Fibroblast of mammary gland (primary cell): ENCODE measurements around the gene DNAJC12.
A peak's percentile ranks its signal among the peaks of the same experiment; 100 is the strongest.
"Not testable (repeated sequence)": the region's sequence is repeated elsewhere in the genome, so short reads cannot be mapped to it uniquely, and the experiment has no call there.

Source experiments
- DNase-seq: peaks from one replicate; pipeline ENCODE4 v3.0.0-alpha.2; 2010; ENCODE audit warnings: low read depth
- H3K4me3 ChIP-seq: 2 replicates; pipeline ENCODE4 v1.5.1; 2011; ENCODE audit warnings: low read depth, mild to moderate bottlenecking, low read length, moderate library complexity; ENCODE audit not compliant: control insufficient read depth
- TF ChIP-seq, protein P1 (sequence below): conservative IDR thresholded peaks from 2 replicates; pipeline ENCODE4 v1.5.1; 2011; ENCODE audit warnings: low read depth, low read length, inconsistent platforms; ENCODE audit not compliant: control insufficient read depth, insufficient read depth

DNAJC12 gene

GRCh38 chr10:67839951-67840350, 2.0 kb upstream of the DNAJC12 start:
- no peak overlapping the region for H3K4me3 ChIP-seq
- DNase-seq: peak; percentile 66

GRCh38 chr10:67839511-67839910, 1.5 kb upstream of the DNAJC12 start:
- DNase-seq, H3K4me3 ChIP-seq: not testable (repeated sequence)

More at GRCh38 chr10:67839951-67840350, 2.0 kb upstream of the DNAJC12 start:
- TF ChIP-seq, protein P1, sequence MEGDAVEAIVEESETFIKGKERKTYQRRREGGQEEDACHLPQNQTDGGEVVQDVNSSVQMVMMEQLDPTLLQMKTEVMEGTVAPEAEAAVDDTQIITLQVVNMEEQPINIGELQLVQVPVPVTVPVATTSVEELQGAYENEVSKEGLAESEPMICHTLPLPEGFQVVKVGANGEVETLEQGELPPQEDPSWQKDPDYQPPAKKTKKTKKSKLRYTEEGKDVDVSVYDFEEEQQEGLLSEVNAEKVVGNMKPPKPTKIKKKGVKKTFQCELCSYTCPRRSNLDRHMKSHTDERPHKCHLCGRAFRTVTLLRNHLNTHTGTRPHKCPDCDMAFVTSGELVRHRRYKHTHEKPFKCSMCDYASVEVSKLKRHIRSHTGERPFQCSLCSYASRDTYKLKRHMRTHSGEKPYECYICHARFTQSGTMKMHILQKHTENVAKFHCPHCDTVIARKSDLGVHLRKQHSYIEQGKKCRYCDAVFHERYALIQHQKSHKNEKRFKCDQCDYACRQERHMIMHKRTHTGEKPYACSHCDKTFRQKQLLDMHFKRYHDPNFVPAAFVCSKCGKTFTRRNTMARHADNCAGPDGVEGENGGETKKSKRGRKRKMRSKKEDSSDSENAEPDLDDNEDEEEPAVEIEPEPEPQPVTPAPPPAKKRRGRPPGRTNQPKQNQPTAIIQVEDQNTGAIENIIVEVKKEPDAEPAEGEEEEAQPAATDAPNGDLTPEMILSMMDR: no peak

GRCh38 chr10:67836972-67837371, 1.0 kb downstream of the DNAJC12 start:
- no peak for DNase-seq
- H3K4me3 ChIP-seq: no peak overlapping the region
- TF ChIP-seq, protein P1: no peak

- no peak for DNase-seq
- no peak overlapping the region for H3K4me3 ChIP-seq
- TF ChIP-seq, protein P1: no peak
These were observed 1.5 kb downstream of the DNAJC12 start for GRCh38 chr10:67836488-67836887.

DNA sequence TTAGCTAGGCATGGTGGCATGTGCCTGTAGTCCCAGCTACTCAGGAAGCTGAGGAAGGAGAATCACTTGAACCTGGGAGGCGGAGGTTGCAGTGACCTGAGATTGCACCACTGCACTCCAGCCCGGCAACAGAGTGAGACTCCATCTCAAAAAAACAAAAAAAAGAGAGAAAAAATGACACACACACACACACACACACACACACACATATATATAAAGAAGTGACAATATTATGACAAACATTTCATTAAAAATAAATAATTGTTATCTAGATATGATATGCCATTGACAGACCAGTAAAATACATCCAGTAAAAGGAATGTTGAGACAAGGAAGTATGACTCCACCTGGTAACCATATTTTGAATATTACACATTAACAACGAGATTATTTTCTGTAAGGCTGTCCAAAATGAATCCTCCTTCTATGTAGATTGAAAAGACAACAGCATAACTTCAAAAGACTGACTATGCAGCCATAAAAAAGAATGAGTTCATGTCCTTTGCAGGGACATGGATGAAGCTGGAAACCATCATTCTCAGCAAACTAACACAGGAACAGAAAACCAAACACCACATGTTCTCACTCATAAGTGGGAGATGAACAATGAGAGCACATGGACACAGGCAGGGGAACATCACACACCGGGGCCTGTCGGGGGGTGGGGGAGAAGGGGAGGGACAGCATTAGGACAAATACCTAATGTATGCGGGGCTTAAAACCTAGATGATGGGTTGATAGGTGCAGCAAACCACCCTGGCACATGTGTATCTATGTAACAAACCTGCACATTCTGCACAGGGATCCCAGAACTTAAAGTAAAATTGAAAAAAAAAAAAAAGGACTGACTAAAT, 2.2 kb downstream of the DNAJC12 start:
- not testable (repeated sequence) for DNase-seq, H3K4me3 ChIP-seq

- DNase-seq: no peak
- H3K4me3 ChIP-seq: no peak overlapping the region
- TF ChIP-seq, protein P1: no peak
These were observed 3.6 kb downstream of the DNAJC12 start for GRCh38 chr10:67834375-67834774.

GRCh38 chr10:67827811-67828210, 10.2 kb downstream of the DNAJC12 start:
- TF ChIP-seq, protein P1: no peak
- H3K4me3 ChIP-seq: no peak overlapping the region
- no peak for DNase-seq

DNA sequence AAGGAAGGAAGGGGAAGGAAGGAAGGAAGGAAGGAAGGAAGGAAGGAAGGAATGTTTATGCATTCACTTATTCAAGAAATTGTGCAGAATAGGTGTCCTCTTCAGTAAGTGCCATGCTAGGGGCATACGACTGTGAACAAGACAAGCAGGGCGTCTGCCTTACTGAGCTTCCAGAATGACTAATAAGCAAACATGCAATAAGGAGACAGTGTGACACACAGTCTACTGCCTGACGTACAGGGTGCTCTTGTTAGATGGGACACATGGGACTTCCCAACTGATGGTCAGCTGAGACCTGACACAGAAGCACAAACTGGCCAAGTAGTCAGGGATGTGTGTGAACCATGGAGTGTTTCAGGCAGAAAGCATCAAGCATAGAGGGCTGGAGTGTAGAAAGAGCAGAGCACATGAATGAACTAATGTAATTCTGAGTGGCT, 18.2 kb downstream of the DNAJC12 start:
- TF ChIP-seq, protein P1: no peak
- H3K4me3 ChIP-seq: no peak overlapping the region
- DNase-seq: peak; percentile 58
